ENCODE measurements around the gene RFX2. TPM values are rescaled to one million over a fixed set of nuclear protein-coding genes. Genes with fewer than 3 reads are reported as not detected.

The RFX2 gene
- polyA plus RNA-seq, 2 of the 4 experiments (the other 2 are of a cell fraction), result 3.7 to 3.9 TPM

DNA sequence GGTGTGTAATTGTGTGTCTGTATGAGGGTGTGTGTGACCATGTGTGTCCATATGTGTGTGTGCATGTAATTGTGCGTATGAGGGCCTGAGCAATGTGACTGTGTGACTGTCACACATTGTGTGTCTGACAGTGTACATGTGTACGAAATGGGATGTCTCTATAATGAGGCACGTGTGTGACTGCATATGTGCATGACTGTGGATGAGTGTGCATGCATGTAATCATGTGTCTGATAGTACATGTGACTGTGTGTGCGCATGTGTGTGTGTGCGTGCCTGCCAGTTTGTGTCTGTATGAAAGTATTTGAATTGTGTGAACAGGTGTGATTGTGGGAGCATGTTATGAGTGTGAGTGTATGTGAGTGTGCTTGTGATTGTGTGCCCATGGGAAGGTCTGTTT is 22.9 kb upstream of the RFX2 start:
- Histone ChIP-seq H3K4me3 (no peak overlapping the region), H3K9me3 (no peaks in the 10 kb centered on the region), H3K27ac (no peak overlapping the region), H3K4me1 (no peaks in the 10 kb centered on the region), H3K4me2 (no peak overlapping the region)
- no peak for DNase-seq (ENCODE audit: low read depth in 1 of 2, low spot score in 1 of 2)
- no peak for TF ChIP-seq SREBF2 (IDR thresholded peaks at IDR 0.05)
- no peak for TF ChIP-seq HOXB5 (CRISPR knock-in tag; IDR thresholded peaks at IDR 0.05)
- TF ChIP-seq CHD2 (IDR thresholded peaks at IDR 0.05; ENCODE audit: low read length, partially characterized antibody), result no peak
- no peak for TF ChIP-seq GATA3 (IDR thresholded peaks at IDR 0.05; ENCODE audit: borderline replicate concordance)
- no peak for TF ChIP-seq HEYL (CRISPR knock-in tag; IDR thresholded peaks at IDR 0.05)
- TF ChIP-seq, protein P1, sequence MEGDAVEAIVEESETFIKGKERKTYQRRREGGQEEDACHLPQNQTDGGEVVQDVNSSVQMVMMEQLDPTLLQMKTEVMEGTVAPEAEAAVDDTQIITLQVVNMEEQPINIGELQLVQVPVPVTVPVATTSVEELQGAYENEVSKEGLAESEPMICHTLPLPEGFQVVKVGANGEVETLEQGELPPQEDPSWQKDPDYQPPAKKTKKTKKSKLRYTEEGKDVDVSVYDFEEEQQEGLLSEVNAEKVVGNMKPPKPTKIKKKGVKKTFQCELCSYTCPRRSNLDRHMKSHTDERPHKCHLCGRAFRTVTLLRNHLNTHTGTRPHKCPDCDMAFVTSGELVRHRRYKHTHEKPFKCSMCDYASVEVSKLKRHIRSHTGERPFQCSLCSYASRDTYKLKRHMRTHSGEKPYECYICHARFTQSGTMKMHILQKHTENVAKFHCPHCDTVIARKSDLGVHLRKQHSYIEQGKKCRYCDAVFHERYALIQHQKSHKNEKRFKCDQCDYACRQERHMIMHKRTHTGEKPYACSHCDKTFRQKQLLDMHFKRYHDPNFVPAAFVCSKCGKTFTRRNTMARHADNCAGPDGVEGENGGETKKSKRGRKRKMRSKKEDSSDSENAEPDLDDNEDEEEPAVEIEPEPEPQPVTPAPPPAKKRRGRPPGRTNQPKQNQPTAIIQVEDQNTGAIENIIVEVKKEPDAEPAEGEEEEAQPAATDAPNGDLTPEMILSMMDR (IDR thresholded peaks at IDR 0.05), result no peak
- no peak for TF ChIP-seq MAZ (IDR thresholded peaks at IDR 0.05; ENCODE audit: borderline replicate concordance, low read depth, low read length)
- TF ChIP-seq HOXA7 (CRISPR knock-in tag; IDR thresholded peaks at IDR 0.05), result no peak
- TF ChIP-seq NFE2L2 (conservative IDR thresholded peaks at IDR 0.05; ENCODE audit: low read length), result no peak
- TF ChIP-seq, protein P2, sequence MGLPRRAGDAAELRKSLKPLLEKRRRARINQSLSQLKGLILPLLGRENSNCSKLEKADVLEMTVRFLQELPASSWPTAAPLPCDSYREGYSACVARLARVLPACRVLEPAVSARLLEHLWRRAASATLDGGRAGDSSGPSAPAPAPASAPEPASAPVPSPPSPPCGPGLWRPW (IDR thresholded peaks at IDR 0.05), result no peak
- TF ChIP-seq RFX5 (IDR thresholded peaks at IDR 0.05), result no peak
- TF ChIP-seq EP300 (IDR thresholded peaks at IDR 0.05), result no peak
- TF ChIP-seq RAD21 (conservative IDR thresholded peaks at IDR 0.05 in 1 of 2, IDR thresholded peaks at IDR 0.05 in 1 of 2), result no peak
- TF ChIP-seq RARB (CRISPR knock-in tag; IDR thresholded peaks at IDR 0.05), result no peak
- no peak for TF ChIP-seq TP53 (CRISPR knock-in tag; IDR thresholded peaks at IDR 0.05)
- TF ChIP-seq FOSL2 (IDR thresholded peaks at IDR 0.05), result no peak
- no peak for TF ChIP-seq FOSL2 (CRISPR knock-in tag; IDR thresholded peaks at IDR 0.05)
- ChIA-PET CTCF (no interaction called here), POLR2A (no interaction called here)
- FAIRE-seq, result no peak
- no peak for ATAC-seq
- WGBS (ENCODE audit: missing lambda C conversion rate), result 57% methylated on average over 5 of the region's 5 CpGs

DNA sequence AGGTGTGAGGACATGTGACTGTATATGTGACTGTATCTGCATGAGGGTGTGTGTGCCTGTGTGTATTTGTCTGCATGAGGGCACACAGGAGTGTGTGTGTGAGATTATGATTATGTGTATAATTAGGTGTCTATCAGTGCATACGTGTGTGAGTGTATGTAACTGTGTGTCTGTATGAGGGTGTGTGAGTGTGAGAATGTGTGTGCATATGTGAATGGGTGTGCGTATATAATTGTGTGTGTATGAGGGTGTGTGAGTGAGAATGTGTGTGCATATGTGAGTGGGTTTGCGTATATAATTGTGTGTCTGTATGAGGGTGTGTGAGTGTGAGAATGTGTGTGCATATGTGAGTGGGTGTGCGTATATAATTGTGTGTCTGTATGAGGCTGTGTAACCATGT is 22.2 kb upstream of the RFX2 start:
- Histone ChIP-seq H3K9me3 (no peaks in the 10 kb centered on the region), H3K4me2 (no peak overlapping the region), H3K4me3 (no peak overlapping the region), H3K4me1 (no peaks in the 10 kb centered on the region), H3K27ac (no peak overlapping the region)
- POLR2A ChIA-PET, result no interaction called here
- CTCF ChIA-PET, result no interaction called here
- ATAC-seq (no peak), DNase-seq (ENCODE audit: low read depth in 1 of 2, low spot score in 1 of 2) (no peak), FAIRE-seq (no peak)
- WGBS (ENCODE audit: missing lambda C conversion rate), result 63% methylated on average over 4 of the region's 4 CpGs
- TF ChIP-seq HOXB13 (CRISPR knock-in tag; IDR thresholded peaks at IDR 0.05; ENCODE audit: low read depth) (no peak), FOXS1 (CRISPR knock-in tag; IDR thresholded peaks at IDR 0.05) (no peak), NPAS2 (CRISPR knock-in tag; IDR thresholded peaks at IDR 0.05; ENCODE audit: borderline replicate concordance) (no peak), NFE2L2 (conservative IDR thresholded peaks at IDR 0.05; ENCODE audit: low read length) (no peak), ESRRA (IDR thresholded peaks at IDR 0.05; ENCODE audit: borderline replicate concordance, low read length) (no peak), JUNB (IDR thresholded peaks at IDR 0.05) (no peak), KDM1A (IDR thresholded peaks at IDR 0.05; ENCODE audit: low read depth) (no peak), CHD2 (IDR thresholded peaks at IDR 0.05; ENCODE audit: low read length, partially characterized antibody) (no peak), ZNF302 (CRISPR knock-in tag; IDR thresholded peaks at IDR 0.05) (no peak), GATA3 (IDR thresholded peaks at IDR 0.05; ENCODE audit: borderline replicate concordance) (no peak), NR3C1 (IDR thresholded peaks at IDR 0.05) (no peak), SREBF2 (IDR thresholded peaks at IDR 0.05) (no peak), CHD4 (IDR thresholded peaks at IDR 0.05; ENCODE audit: borderline replicate concordance) (no peak), CBX8 (IDR thresholded peaks at IDR 0.05) (no peak), POLR2AphosphoS2 (conservative IDR thresholded peaks at IDR 0.05; ENCODE audit: low read length) (no peak), MAFK (IDR thresholded peaks at IDR 0.05; ENCODE audit: partially characterized antibody) (no peak)
- TF ChIP-seq, protein P3, sequence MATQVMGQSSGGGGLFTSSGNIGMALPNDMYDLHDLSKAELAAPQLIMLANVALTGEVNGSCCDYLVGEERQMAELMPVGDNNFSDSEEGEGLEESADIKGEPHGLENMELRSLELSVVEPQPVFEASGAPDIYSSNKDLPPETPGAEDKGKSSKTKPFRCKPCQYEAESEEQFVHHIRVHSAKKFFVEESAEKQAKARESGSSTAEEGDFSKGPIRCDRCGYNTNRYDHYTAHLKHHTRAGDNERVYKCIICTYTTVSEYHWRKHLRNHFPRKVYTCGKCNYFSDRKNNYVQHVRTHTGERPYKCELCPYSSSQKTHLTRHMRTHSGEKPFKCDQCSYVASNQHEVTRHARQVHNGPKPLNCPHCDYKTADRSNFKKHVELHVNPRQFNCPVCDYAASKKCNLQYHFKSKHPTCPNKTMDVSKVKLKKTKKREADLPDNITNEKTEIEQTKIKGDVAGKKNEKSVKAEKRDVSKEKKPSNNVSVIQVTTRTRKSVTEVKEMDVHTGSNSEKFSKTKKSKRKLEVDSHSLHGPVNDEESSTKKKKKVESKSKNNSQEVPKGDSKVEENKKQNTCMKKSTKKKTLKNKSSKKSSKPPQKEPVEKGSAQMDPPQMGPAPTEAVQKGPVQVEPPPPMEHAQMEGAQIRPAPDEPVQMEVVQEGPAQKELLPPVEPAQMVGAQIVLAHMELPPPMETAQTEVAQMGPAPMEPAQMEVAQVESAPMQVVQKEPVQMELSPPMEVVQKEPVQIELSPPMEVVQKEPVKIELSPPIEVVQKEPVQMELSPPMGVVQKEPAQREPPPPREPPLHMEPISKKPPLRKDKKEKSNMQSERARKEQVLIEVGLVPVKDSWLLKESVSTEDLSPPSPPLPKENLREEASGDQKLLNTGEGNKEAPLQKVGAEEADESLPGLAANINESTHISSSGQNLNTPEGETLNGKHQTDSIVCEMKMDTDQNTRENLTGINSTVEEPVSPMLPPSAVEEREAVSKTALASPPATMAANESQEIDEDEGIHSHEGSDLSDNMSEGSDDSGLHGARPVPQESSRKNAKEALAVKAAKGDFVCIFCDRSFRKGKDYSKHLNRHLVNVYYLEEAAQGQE (IDR thresholded peaks at IDR 0.05), result no peak
- TF ChIP-seq, protein P4, sequence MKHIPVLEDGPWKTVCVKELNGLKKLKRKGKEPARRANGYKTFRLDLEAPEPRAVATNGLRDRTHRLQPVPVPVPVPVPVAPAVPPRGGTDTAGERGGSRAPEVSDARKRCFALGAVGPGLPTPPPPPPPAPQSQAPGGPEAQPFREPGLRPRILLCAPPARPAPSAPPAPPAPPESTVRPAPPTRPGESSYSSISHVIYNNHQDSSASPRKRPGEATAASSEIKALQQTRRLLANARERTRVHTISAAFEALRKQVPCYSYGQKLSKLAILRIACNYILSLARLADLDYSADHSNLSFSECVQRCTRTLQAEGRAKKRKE (CRISPR knock-in tag; IDR thresholded peaks at IDR 0.05; ENCODE audit: low read depth), result no peak
- TF ChIP-seq, protein P5, sequence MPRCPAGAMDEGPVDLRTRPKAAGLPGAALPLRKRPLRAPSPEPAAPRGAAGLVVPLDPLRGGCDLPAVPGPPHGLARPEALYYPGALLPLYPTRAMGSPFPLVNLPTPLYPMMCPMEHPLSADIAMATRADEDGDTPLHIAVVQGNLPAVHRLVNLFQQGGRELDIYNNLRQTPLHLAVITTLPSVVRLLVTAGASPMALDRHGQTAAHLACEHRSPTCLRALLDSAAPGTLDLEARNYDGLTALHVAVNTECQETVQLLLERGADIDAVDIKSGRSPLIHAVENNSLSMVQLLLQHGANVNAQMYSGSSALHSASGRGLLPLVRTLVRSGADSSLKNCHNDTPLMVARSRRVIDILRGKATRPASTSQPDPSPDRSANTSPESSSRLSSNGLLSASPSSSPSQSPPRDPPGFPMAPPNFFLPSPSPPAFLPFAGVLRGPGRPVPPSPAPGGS (IDR thresholded peaks at IDR 0.05), result no peak
- TF ChIP-seq, protein P2 (IDR thresholded peaks at IDR 0.05), result no peak
